ENCODE measurements around the gene RAB3GAP2. TPM values are rescaled to one million over a fixed set of nuclear protein-coding genes. Genes with fewer than 3 reads are reported as not detected.

Gene RAB3GAP2
- total and polyA plus RNA-seq, 2 of the 13 experiments (the other 11 are each of a cell fraction or from before 2014, with no cell fraction given) = 22.6 to 25.0 TPM

GRCh38 chr1:220281159-220281574 lies 8.9 kb upstream of the RAB3GAP2 start:
- ATAC-seq = peak; percentile 49
- WGBS (ENCODE audit: low lambda C conversion rate) = 92% methylated on average over 2 of the region's 2 CpGs
- H3K4me1 ChIP-seq (ENCODE audit: insufficient read depth, low read length) = no peaks in the 10 kb centered on the region
- H3K79me2 ChIP-seq (ENCODE audit: insufficient read depth, low read length) = no peaks in the 10 kb centered on the region
- BruUV-seq (replicated peaks) = no TSS peak
- ChIA-PET POLR2A (no interaction called here), CTCF (ENCODE audit: low intra/inter-chr PET ratio, low total read pairs) (no interaction called here)
- H3K4me2 ChIP-seq (ENCODE audit: low read depth, low read length) = no peak overlapping the region
- no peak for FAIRE-seq
- in situ Hi-C loops (cut with HindIII; ENCODE audit: extremely low pct_ligation_motif_present, low pct_unique_long_range_greater_than_20kb) = no loop called here
- DNase-seq (ENCODE audit: low spot score) = no peak
- H3K9me3 ChIP-seq (ENCODE audit: low read length) = no peaks in the 10 kb centered on the region
- no peaks in the 10 kb centered on the region for H3K36me3 ChIP-seq (replicated peaks in 1 of 2; ENCODE audit: control insufficient read depth in 1 of 2, insufficient read depth in 2 of 2, low read length in 2 of 2)
- no peak overlapping the region for H2AFZ ChIP-seq (ENCODE audit: low read length)
- H3K27ac ChIP-seq (ENCODE audit: extremely low read length, insufficient read depth, low read length) = no peak overlapping the region
- peaks cover 0 to 25% of the 10 kb centered on the region in 2 experiments; a peak in 1 of 5 replicates for H3K27me3 ChIP-seq (ENCODE audit: control insufficient read depth in 1 of 2, insufficient read depth in 2 of 2, low read length in 2 of 2)
- intact Hi-C loops (cut with micrococcal nuclease; ENCODE audit: unreplicated experiment) = loop anchor here (1.0 kb wide), 1 partner anchor 495 kb away; no protein-coding TSS in a partner anchor
- no peak overlapping the region for H3K4me3 ChIP-seq (replicated peaks in 1 of 3; ENCODE audit: insufficient read depth in 1 of 3, low read depth in 2 of 3, low read length in 3 of 3)
- no peaks in the 10 kb centered on the region for H4K20me1 ChIP-seq (ENCODE audit: insufficient read depth, low read length)
- H3K9ac ChIP-seq (ENCODE audit: insufficient read depth, low read depth, low read length) = no peak overlapping the region
- TF ChIP-seq NFE2 (CRISPR knock-in tag; IDR thresholded peaks at IDR 0.05) = no peak
- no peak for TF ChIP-seq ZNF7 (CRISPR knock-in tag; IDR thresholded peaks at IDR 0.05)
- no peak for TF ChIP-seq ZNF660 (CRISPR knock-in tag; IDR thresholded peaks at IDR 0.05; ENCODE audit: borderline replicate concordance, low read depth)
- no peak for TF ChIP-seq EEA1 (CRISPR knock-in tag; IDR thresholded peaks at IDR 0.05; ENCODE audit: borderline replicate concordance)
- TF ChIP-seq AGO1 (IDR thresholded peaks at IDR 0.05; ENCODE audit: low read depth, low read length, poor library complexity, severe bottlenecking) = no peak
- TF ChIP-seq KDM5A (IDR thresholded peaks at IDR 0.05; ENCODE audit: borderline replicate concordance, low read length) = no peak
- TF ChIP-seq SKIL (CRISPR knock-in tag; IDR thresholded peaks at IDR 0.05; ENCODE audit: borderline replicate concordance) = no peak
- peak; percentile 47 for TF ChIP-seq STAG1 (CRISPR knock-in tag; IDR thresholded peaks at IDR 0.05)
- TF ChIP-seq, protein P1, sequence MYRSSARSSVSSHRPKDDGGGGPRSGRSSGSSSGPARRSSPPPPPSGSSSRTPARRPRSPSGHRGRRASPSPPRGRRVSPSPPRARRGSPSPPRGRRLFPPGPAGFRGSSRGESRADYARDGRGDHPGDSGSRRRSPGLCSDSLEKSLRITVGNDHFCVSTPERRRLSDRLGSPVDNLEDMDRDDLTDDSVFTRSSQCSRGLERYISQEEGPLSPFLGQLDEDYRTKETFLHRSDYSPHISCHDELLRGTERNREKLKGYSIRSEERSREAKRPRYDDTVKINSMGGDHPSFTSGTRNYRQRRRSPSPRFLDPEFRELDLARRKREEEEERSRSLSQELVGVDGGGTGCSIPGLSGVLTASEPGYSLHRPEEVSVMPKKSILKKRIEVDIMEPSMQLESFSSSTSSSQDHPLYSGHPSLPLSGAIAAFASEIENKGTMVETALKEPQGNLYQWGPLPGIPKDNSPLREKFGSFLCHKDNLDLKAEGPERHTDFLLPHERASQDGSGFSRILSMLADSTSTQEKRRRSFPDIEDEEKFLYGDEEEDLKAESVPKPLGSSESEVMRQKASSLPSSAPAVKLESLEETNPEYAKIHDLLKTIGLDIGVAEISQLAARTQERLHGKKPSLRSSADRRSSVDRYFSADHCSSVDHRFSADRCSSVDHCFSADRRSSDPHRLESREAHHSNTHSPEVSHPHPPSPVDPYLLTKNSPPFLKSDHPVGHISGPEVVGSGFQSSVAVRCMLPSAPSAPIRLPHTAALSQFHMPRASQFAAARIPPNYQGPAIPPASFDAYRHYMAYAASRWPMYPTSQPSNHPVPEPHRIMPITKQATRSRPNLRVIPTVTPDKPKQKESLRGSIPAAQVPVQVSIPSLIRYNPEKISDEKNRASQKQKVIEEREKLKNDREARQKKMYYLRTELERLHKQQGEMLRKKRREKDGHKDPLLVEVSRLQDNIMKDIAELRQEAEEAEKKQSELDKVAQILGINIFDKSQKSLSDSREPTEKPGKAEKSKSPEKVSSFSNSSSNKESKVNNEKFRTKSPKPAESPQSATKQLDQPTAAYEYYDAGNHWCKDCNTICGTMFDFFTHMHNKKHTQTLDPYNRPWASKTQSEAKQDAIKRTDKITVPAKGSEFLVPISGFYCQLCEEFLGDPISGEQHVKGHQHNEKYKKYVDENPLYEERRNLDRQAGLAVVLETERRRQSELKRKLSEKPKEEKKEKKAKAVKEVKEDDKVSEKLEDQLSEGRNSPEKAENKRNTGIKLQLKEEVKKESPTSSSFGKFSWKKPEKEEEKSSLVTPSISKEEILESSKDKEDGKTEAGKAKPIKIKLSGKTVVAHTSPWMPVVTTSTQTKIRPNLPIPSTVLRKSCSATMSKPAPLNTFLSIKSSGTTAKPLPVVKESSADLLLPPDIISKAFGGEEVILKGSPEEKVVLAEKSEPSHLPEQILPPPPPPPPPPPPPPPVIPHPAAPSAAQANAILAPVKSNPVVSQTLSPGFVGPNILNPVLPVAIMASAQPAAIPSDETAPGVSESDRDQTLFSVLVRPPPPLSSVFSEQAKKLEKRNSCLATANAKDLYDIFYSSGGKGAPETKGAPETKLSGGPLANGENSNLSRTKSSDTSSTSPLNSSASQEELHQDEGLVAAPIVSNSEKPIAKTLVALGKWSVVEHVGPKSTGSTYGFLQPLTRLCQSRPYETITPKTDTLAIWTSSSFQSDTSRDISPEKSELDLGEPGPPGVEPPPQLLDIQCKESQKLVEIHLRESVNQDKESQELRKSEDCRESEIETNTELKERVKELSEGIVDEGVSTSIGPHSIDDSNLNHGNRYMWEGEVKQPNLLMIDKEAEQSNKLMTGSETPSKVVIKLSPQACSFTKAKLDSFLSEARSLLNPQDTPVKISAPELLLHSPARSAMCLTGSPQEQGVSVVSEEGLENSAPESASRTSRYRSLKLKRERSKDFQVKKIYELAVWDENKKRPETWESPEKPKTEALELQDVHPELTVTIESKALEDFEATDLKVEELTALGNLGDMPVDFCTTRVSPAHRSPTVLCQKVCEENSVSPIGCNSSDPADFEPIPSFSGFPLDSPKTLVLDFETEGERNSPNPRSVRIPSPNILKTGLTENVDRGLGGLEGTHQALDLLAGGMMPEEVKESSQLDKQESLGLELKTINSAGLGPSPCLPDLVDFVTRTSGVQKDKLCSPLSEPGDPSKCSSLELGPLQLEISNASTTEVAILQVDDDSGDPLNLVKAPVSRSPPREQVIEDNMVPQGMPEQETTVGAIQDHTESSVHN (CRISPR knock-in tag; IDR thresholded peaks at IDR 0.05) = no peak
- TF ChIP-seq SNRNP70 (IDR thresholded peaks at IDR 0.05; ENCODE audit: low read depth, low read length) = no peak
- TF ChIP-seq PRPF4 (IDR thresholded peaks at IDR 0.05; ENCODE audit: low read depth, low read length, poor library complexity, severe bottlenecking) = no peak
- TF ChIP-seq TIGD3 (CRISPR knock-in tag; IDR thresholded peaks at IDR 0.05; ENCODE audit: borderline replicate concordance) = no peak
